Prostate gland (tissue), 2 donors: ENCODE results near the gene ACOXL. TPM values are rescaled to one million over a fixed set of nuclear protein-coding genes. Genes with fewer than 3 reads are reported as not detected.
"Not testable (repeated sequence)": the region's sequence is repeated elsewhere in the genome, so short reads cannot be mapped to it uniquely, and the experiment has no call there.

Source experiments
- DNase-seq: peaks from one replicate; pipeline ENCODE4 v3.0.0-alpha.2; 2019; ENCODE audit warnings: low spot score
- H3K27ac ChIP-seq, 2 donors: fragments of 200-600 bp; sonication (generic); 2 replicates each; pipeline ENCODE4 v1.5.1; 2017 to 2019
- H3K27me3 ChIP-seq: fragments of 200-600 bp; sonication (generic); replicated peaks from 2 replicates; pipeline ENCODE4 v1.5.1; 2019; ENCODE audit not compliant: insufficient read depth
- H3K36me3 ChIP-seq, 2 donors: fragments of 200-600 bp; sonication (generic); 1 replicate in 1 of 2; 2 replicates in 1 of 2; pipeline versions ENCODE4 v1.5.1 to v1.8.1; 2017 to 2019
- H3K4me1 ChIP-seq: fragments of 200-600 bp; sonication (generic); replicated peaks from 2 replicates; pipeline ENCODE4 v1.5.1; 2019
- H3K4me3 ChIP-seq, 2 donors: fragments of 200-600 bp; sonication (generic); 2 replicates each; pipeline ENCODE4 v1.5.1; 2017 to 2019
- H3K9me3 ChIP-seq: fragments of 200-600 bp; sonication (generic); 2 replicates; pipeline ENCODE4 v1.5.1; 2017
- CTCF ChIP-seq, 4 experiments: fragments of 200-600 bp in 2 of 4; fragments of 450-650 bp in 2 of 4; sonication (generic) in 2 of 4; IDR thresholded peaks; 1 replicate in 3 of 4; 2 replicates in 1 of 4; pipeline ENCODE4 v1.5.1; 2016 to 2019; ENCODE audit warnings: antibody characterized with exemption in 4 of 4, mild to moderate bottlenecking in 2 of 4, moderate library complexity in 2 of 4
- POLR2A ChIP-seq: fragments of 450-650 bp; IDR thresholded peaks from one replicate; pipeline ENCODE4 v1.6.1; 2016; ENCODE audit warnings: antibody characterized with exemption, mild to moderate bottlenecking
- POLR2AphosphoS5 ChIP-seq: sonication (generic); formaldehyde crosslinking; IDR thresholded peaks from one replicate; pipeline ENCODE4 v1.6.1; 2017; ENCODE audit warnings: antibody characterized with exemption
- WGBS: methylation state at CpG from one replicate; pipeline ENCODE4 v1.1.5; 2018; 5-methylcytosine and 5-hydroxymethylcytosine counted together
- intact Hi-C: fragments of 100-400 bp; cut with DNase I; formaldehyde crosslinking; loops from one replicate; pipeline ENCODE4 v1.14.2; 2022
- total RNA-seq, 2 donors: library from RNA; depleted of rRNA; stranded (reverse); fragments of >200 nt; gene quantifications; one replicate each; pipeline ENCODE4 v1.1.0, GENCODE V29; 2016

The ACOXL gene
- total RNA-seq, 2 donors from 2014 or later: 8.0 to 8.3 TPM

GRCh38 chr2:110854355-110855081 lies 122.1 kb downstream of the ACOXL start:
- H3K27me3 ChIP-seq: no peaks in the 10 kb centered on the region
- DNase-seq: no peak
- H3K9me3 ChIP-seq: no peaks in the 10 kb centered on the region
- no peaks in the 10 kb centered on the region for H3K4me1 ChIP-seq
- H3K4me3 ChIP-seq: no peak overlapping the region
- no peaks in the 10 kb centered on the region for H3K36me3 ChIP-seq
- intact Hi-C loops: no loop called here
- H3K27ac ChIP-seq: no peak overlapping the region
- TF ChIP-seq POLR2AphosphoS5 (no peak), CTCF (IDR thresholded peaks at IDR 0.05) (no peak), POLR2A (no peak)

GRCh38 chr2:110855841-110856240 lies 123.5 kb downstream of the ACOXL start:
- H3K4me3 ChIP-seq, H3K27ac ChIP-seq, DNase-seq, H3K9me3 ChIP-seq, H3K36me3 ChIP-seq, H3K4me1 ChIP-seq, H3K27me3 ChIP-seq, intact Hi-C loops: not testable (repeated sequence)
- WGBS: 92% methylated on average over 7 of the region's 7 CpGs

GRCh38 chr2:110858135-110858725 lies 125.9 kb downstream of the ACOXL start:
- Histone ChIP-seq H3K36me3 (no peaks in the 10 kb centered on the region), H3K27ac (no peak overlapping the region), H3K9me3 (no peaks in the 10 kb centered on the region), H3K27me3 (no peaks in the 10 kb centered on the region), H3K4me1 (no peaks in the 10 kb centered on the region), H3K4me3 (no peak overlapping the region)
- WGBS: 40% methylated on average over 12 of the region's 12 CpGs
- TF ChIP-seq CTCF (IDR thresholded peaks at IDR 0.05) (no peak), POLR2AphosphoS5 (no peak), POLR2A (no peak)
- intact Hi-C loops: no loop called here
- no peak for DNase-seq

- TF ChIP-seq POLR2A (no peak), CTCF (IDR thresholded peaks at IDR 0.05) (no peak), POLR2AphosphoS5 (no peak)
- 23% methylated on average over 13 of the region's 13 CpGs for WGBS
- Histone ChIP-seq H3K9me3 (no peaks in the 10 kb centered on the region), H3K4me3 (no peak overlapping the region), H3K27me3 (no peaks in the 10 kb centered on the region), H3K27ac (no peak overlapping the region), H3K36me3 (no peaks in the 10 kb centered on the region), H3K4me1 (no peaks in the 10 kb centered on the region)
- intact Hi-C loops: no loop called here
- no peak for DNase-seq
Observed at GRCh38 chr2:110858993-110859701, 126.8 kb downstream of the ACOXL start.

- no peaks in the 10 kb centered on the region for H3K4me1 ChIP-seq
- TF ChIP-seq CTCF (IDR thresholded peaks at IDR 0.05): no peak
- no peak for TF ChIP-seq POLR2A
- TF ChIP-seq POLR2AphosphoS5: no peak
- intact Hi-C loops: no loop called here
- 90% methylated on average over 8 of the region's 8 CpGs for WGBS
- H3K4me3 ChIP-seq: no peak overlapping the region
- H3K36me3 ChIP-seq: no peaks in the 10 kb centered on the region
- no peak for DNase-seq
- no peaks in the 10 kb centered on the region for H3K9me3 ChIP-seq
- H3K27ac ChIP-seq: no peak overlapping the region
- no peaks in the 10 kb centered on the region for H3K27me3 ChIP-seq
Observed at GRCh38 chr2:110860630-110861029, 128.3 kb downstream of the ACOXL start.
